ENCODE results near the gene RFLNA. TPM values are rescaled to one million over a fixed set of nuclear protein-coding genes. Genes with fewer than 3 reads are reported as not detected.

Gene RFLNA
- total RNA-seq, 3 donors from 2014 or later, result not detected

- no peaks in the 10 kb centered on the region for H3K4me1 Mint-ChIP-seq (ENCODE audit: low read depth)
- H3K27me3 Mint-ChIP-seq (ENCODE audit: low read depth), result no peaks in the 10 kb centered on the region
- H3K4me3 Mint-ChIP-seq, result no peak overlapping the region
- no peaks in the 10 kb centered on the region for H3K9me3 Mint-ChIP-seq
- ATAC-seq (no peak), DNase-seq (no peak)
- peaks cover 26% of the 10 kb centered on the region for H3K36me3 Mint-ChIP-seq (ENCODE audit: insufficient read depth)
Observed at GRCh38 chr12:124337622-124338021, 42.7 kb downstream of the RFLNA start.

GRCh38 chr12:124338448-124338847 is 43.6 kb downstream of the RFLNA start:
- Mint-ChIP-seq H3K36me3 (ENCODE audit: insufficient read depth) (peaks cover 32% of the 10 kb centered on the region), H3K9me3 (no peaks in the 10 kb centered on the region), H3K4me3 (no peak overlapping the region), H3K4me1 (ENCODE audit: low read depth) (no peaks in the 10 kb centered on the region), H3K27me3 (ENCODE audit: low read depth) (no peaks in the 10 kb centered on the region)
- ATAC-seq (no peak), DNase-seq (no peak)

GRCh38 chr12:124338876-124339603 is 44.1 kb downstream of the RFLNA start:
- DNase-seq (no peak), ATAC-seq (no peak)
- H3K9me3 Mint-ChIP-seq, result no peaks in the 10 kb centered on the region
- no peaks in the 10 kb centered on the region for H3K4me1 Mint-ChIP-seq (ENCODE audit: low read depth)
- H3K36me3 Mint-ChIP-seq (ENCODE audit: insufficient read depth), result peaks cover 34% of the 10 kb centered on the region
- no peak overlapping the region for H3K4me3 Mint-ChIP-seq
- no peaks in the 10 kb centered on the region for H3K27me3 Mint-ChIP-seq (ENCODE audit: low read depth)

DNA sequence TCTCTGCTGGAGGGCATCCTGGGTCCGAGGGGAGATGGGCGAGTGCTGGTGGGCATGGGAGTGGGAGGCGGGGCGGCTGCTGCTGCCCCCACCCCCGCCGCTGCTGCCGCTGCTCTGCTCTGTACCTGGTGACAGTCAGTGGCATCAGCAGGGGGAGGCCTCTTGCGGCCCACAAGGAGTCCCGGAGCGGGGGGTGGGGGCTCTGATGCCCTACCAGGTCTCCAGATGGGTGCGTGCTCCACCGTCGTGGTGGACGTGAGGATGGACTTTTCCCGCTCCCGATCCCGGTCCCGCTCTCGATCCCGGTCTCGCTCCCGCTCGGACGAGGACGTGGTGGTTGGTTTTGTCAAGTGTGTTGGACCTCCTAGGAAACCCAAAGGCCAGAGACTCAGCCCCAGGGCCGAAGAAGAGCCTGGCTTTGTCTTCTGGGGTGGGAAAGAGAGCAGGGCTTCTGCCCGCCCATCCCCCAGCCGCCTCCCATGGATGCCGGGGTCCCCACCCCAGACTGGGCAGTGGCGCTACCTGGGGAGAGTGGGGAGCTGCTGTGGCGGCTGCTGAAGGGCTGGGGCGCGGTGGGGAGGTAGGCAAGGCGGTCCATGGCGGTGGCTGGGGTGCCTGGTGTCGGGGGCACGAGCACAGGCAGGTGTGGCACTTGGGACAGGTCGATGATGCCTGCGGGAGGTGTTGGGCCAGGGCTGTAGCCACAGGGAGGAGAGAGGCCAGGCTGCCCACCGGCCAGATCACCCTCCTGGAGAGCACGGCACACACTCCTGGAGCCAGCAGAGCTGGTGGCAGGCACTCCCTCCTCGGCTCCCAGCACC is 45.4 kb downstream of the RFLNA start:
- Mint-ChIP-seq H3K9me3 (no peaks in the 10 kb centered on the region), H3K4me1 (ENCODE audit: low read depth) (no peaks in the 10 kb centered on the region), H3K36me3 (ENCODE audit: insufficient read depth) (peaks cover 35% of the 10 kb centered on the region), H3K4me3 (no peak overlapping the region), H3K27me3 (ENCODE audit: low read depth) (no peaks in the 10 kb centered on the region)
- DNase-seq, result no peak
- ATAC-seq, result no peak

DNA sequence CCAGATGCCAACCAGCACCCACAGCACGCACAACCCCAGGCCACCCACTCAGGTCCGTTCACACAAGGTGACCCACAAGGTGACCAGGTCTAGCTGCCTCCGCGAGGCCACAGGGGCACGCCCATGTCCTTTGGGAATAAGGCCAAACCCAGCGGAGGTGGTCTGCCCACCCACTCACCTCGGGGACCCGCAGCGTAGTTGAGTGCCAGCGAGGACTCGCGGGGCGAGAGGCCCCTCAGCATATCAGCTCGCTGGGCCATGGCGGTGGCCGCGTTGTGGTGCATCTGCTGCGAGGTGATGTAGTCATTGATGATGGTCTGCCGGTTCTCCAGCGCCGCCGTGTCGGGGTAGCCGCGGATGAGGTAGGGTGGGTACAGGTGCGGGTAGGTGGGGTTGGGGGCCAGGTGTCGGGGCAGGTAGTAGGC is 46.8 kb downstream of the RFLNA start:
- no peak overlapping the region for H3K4me3 Mint-ChIP-seq
- peaks cover 32% of the 10 kb centered on the region for H3K36me3 Mint-ChIP-seq (ENCODE audit: insufficient read depth)
- DNase-seq (no peak), ATAC-seq (no peak)
- no peaks in the 10 kb centered on the region for H3K27me3 Mint-ChIP-seq (ENCODE audit: low read depth)
- no peaks in the 10 kb centered on the region for H3K4me1 Mint-ChIP-seq (ENCODE audit: low read depth)
- H3K9me3 Mint-ChIP-seq, result no peaks in the 10 kb centered on the region

DNA sequence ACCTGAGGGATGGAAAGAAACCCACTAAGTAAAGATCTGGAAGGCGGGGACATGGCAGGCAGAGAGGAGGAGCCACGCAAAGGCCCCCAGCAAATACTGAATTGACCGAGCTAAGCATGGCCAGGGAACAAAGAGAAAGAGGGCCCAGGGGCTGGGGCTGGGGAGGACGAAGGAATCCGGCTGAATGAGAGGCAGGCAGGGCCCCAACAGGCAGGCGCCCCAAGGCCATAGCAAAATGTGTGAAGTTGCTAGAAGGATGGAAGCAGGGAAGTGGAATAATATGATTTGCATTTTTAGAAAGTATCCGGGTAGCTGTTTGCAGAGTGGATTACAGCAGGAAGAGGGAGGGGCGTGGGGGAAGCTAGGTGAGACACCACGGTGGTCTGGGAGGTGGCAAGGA is 49.1 kb downstream of the RFLNA start:
- no peaks in the 10 kb centered on the region for H3K27me3 Mint-ChIP-seq (ENCODE audit: low read depth)
- H3K36me3 Mint-ChIP-seq (ENCODE audit: insufficient read depth), result peaks cover 30% of the 10 kb centered on the region
- H3K4me1 Mint-ChIP-seq (ENCODE audit: low read depth), result no peaks in the 10 kb centered on the region
- H3K4me3 Mint-ChIP-seq, result no peak overlapping the region
- ATAC-seq (no peak), DNase-seq (no peak)
- H3K9me3 Mint-ChIP-seq, result no peaks in the 10 kb centered on the region

- no peak overlapping the region for H3K4me3 Mint-ChIP-seq
- H3K27me3 Mint-ChIP-seq (ENCODE audit: low read depth), result no peaks in the 10 kb centered on the region
- no peaks in the 10 kb centered on the region for H3K4me1 Mint-ChIP-seq (ENCODE audit: low read depth)
- H3K9me3 Mint-ChIP-seq, result no peaks in the 10 kb centered on the region
- ATAC-seq (no peak), DNase-seq (no peak)
- peaks cover 32% of the 10 kb centered on the region for H3K36me3 Mint-ChIP-seq (ENCODE audit: insufficient read depth)
Observed at GRCh38 chr12:124344526-124344925, 49.6 kb downstream of the RFLNA start.

DNA sequence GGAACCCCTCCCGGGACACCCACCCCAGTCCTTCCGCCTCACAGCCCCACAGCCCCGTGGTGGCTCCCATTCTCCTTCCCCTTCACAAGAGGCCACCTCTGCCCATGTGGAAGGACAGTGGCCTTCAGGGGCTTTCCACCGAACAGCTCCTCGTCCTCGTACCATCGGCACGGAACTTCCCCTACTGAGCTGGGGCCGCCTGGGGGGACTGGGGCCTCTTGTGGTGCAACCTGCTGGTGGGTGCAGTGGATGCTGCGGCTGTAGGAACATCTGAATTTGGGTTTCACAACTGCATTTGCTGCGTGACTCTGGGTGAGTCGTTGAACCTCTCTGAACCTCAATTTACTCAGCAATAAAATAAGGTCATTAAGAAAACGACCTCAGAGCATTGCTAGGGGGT is 50.9 kb downstream of the RFLNA start:
- ATAC-seq (no peak), DNase-seq (no peak)
- Mint-ChIP-seq H3K9me3 (no peaks in the 10 kb centered on the region), H3K4me1 (ENCODE audit: low read depth) (no peaks in the 10 kb centered on the region), H3K27me3 (ENCODE audit: low read depth) (no peaks in the 10 kb centered on the region), H3K4me3 (no peak overlapping the region), H3K36me3 (ENCODE audit: insufficient read depth) (peaks cover 34% of the 10 kb centered on the region)

DNA sequence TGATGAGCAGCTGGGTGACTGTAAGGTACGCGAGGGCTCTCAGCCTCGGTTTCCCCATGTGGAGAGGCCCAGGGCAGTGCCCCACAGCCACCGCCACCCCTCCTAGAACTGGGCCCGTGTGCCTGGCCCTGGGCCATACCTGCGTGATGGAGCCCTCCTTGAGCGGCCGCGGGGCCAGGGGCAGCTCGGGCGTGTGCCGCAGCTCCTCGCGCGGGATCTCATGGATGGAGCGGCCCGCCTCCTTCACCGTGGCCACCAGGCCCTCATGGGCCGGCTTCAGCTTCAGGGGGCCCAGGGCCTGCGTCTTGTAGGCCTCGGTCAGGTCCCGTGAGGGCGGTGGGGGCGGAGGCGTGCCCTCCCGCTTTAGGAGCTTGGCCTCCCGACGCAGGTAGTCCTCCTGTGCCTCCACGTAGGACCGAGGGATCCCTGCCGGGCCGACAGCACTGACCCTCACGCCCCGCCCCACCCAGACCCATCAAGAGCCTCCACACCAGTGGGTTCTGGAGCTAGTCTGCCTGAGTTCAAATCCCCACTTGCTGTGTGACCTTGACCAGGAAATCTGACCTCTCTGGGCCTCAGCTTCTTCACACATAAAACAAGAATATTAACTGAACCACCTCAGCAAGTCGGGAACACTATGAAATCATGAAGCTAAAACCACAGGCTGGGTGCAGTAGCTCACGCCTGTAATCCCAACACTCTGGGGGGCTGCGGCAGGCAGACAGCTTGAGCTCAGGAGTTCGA is 51.7 kb downstream of the RFLNA start:
- Mint-ChIP-seq H3K9me3 (no peaks in the 10 kb centered on the region), H3K27me3 (ENCODE audit: low read depth) (no peaks in the 10 kb centered on the region), H3K4me1 (ENCODE audit: low read depth) (no peaks in the 10 kb centered on the region), H3K36me3 (ENCODE audit: insufficient read depth) (peaks cover 30% of the 10 kb centered on the region), H3K4me3 (no peak overlapping the region)
- ATAC-seq (no peak), DNase-seq (no peak)

GRCh38 chr12:124347335-124347734 is 52.4 kb downstream of the RFLNA start:
- H3K27me3 Mint-ChIP-seq (ENCODE audit: low read depth), result no peaks in the 10 kb centered on the region
- ATAC-seq (no peak), DNase-seq (no peak)
- H3K9me3 Mint-ChIP-seq, result no peaks in the 10 kb centered on the region
- no peaks in the 10 kb centered on the region for H3K4me1 Mint-ChIP-seq (ENCODE audit: low read depth)
- H3K36me3 Mint-ChIP-seq (ENCODE audit: insufficient read depth), result peaks cover 26% of the 10 kb centered on the region
- H3K4me3 Mint-ChIP-seq, result no peak overlapping the region

DNA sequence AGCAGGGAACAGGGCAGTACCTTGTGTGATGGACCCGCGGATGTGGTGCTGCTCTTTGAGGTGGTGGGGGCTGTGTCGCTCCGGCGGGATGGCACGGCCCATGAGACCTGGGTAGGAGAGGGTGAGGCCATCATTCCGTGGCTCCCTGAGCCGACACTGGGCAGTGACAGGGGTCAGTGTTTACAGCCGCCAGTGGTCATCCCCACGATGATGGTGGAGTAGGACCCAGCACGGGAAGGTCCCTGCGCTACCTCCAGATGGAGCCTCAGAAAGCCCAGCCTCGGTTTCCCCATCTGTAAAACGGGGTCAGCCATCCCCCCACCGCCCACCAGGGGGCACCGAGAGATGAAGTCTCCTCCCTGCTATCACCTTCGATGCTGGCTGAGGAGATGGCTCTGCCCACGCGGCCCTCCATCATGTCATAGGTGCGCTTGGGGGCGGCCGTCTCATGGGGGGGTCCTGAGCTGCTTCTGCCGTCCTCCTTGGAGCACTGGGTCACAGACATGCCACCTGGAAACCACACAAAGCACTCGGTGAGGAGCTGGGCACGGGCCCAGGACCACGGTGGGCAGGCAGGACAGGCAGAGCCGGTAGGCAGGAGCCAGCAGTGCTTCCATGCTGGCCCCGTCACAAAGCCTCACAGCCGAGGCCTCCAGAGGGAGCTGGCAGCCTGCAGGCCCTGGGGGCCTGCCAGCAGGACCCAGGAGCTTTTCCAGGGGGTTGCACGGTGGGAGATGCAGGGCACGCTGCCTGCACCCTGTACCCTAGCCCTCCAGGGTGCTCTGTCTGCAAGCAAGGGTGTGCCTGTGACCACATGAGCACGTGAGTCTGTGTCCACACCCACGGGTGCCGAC is 53.1 kb downstream of the RFLNA start:
- peaks cover 21% of the 10 kb centered on the region for H3K36me3 Mint-ChIP-seq (ENCODE audit: insufficient read depth)
- H3K4me3 Mint-ChIP-seq, result no peak overlapping the region
- H3K9me3 Mint-ChIP-seq, result no peaks in the 10 kb centered on the region
- DNase-seq (peak; percentile 26), ATAC-seq (no peak)
- H3K4me1 Mint-ChIP-seq (ENCODE audit: low read depth), result no peaks in the 10 kb centered on the region
- no peaks in the 10 kb centered on the region for H3K27me3 Mint-ChIP-seq (ENCODE audit: low read depth)

DNA sequence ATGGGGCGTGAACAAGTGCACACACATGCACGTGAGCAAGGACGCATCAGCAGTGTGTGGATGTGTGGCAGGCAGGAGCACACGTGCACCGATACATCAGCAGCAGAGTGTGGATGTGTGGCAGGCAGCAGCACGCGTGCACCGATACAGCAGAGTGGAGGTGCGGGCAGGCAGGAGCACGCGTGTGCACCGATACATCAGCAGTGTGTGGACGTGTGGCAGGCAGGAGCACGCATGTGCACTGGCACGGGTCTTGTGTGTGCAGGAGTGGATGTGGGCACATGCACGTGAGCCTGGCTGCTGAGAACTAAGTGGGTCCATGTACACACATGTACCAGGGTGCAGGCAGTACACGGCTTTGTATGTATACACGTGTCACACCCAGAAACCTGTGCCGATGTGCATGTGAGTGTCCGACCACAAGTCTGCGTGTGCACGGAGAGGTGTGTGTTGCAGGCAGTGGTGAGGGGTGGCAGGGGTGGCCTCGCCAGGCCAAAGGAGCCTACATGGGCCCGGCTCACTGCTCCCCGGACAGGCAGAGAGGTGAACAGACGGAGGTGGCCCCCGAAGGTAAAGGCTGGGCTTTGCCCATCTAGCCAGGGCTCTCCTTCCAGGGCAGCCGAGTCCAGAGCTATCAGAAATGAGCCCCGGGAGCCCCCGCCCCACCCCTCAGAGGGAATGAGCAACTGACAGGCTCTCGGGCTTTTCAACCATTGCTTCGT is 53.9 kb downstream of the RFLNA start:
- Mint-ChIP-seq H3K4me1 (ENCODE audit: low read depth) (no peaks in the 10 kb centered on the region), H3K27me3 (ENCODE audit: low read depth) (no peaks in the 10 kb centered on the region), H3K36me3 (ENCODE audit: insufficient read depth) (peaks cover 20% of the 10 kb centered on the region), H3K9me3 (no peaks in the 10 kb centered on the region), H3K4me3 (no peak overlapping the region)
- ATAC-seq (no peak), DNase-seq (no peak)

GRCh38 chr12:124350491-124350890 is 55.6 kb downstream of the RFLNA start:
- H3K27me3 Mint-ChIP-seq (ENCODE audit: low read depth), result no peaks in the 10 kb centered on the region
- ATAC-seq (no peak), DNase-seq (no peak)
- H3K9me3 Mint-ChIP-seq, result no peaks in the 10 kb centered on the region
- H3K4me3 Mint-ChIP-seq, result no peak overlapping the region
- no peaks in the 10 kb centered on the region for H3K4me1 Mint-ChIP-seq (ENCODE audit: low read depth)
- peaks cover 17% of the 10 kb centered on the region for H3K36me3 Mint-ChIP-seq (ENCODE audit: insufficient read depth)

Measured in activated T-cell treated with anti-CD3 and anti-CD28 coated beads, Interleukin-2, amount 50 U/mL, for 4 hours (primary cell).